Measurements from ENCODE around the gene COL6A5.

DNA sequence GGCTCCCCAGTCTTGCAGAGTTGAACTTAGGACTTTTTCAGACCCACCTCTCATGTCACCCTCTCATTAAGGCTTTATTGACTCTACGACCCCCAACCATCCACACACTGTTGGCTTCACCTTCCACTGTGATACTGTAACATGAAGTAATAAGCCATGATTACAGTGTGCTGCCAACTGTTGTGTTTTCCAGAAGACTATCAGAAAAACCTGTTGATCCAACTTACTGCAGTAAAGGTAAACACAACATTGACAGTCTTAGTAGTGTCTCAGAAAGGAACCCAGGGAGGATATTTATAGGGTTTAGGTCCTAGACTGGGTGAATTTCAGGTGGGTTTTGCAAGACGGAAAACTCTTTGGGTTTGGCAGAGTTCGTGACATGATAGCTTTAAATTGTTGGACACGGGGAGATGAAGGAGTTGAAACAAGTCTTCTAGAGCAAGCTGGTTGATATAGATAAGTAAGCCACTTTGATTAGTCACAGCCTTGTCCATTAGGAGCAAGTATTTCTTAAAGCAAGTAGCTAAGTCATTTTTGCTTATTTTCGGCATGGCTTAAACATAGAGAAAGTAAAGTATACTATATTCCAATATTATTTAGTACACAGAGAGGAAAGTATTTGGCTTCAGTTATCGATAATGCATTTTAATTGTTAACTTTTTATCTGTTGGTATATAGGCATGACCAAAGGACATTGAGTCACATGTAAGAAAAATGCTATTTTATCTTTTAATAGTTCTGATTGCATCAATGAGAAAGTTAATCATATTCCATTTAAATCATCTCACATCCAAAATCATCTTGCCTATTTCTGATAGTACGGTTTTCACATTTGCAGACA, 2.4 kb upstream of the COL6A5 start:
- TF ChIP-seq EP300 (IDR thresholded peaks at IDR 0.05; ENCODE audit: low read depth in 2 of 2, low read length in 2 of 2) (no peak), EP300 (CRISPR knock-in tag; IDR thresholded peaks at IDR 0.05; ENCODE audit: borderline replicate concordance) (no peak), ZNF549 (CRISPR knock-in tag; IDR thresholded peaks at IDR 0.05) (no peak), JARID2 (CRISPR knock-in tag; IDR thresholded peaks at IDR 0.05; ENCODE audit: insufficient replicate concordance) (no peak), SRSF9 (IDR thresholded peaks at IDR 0.05; ENCODE audit: borderline replicate concordance, insufficient read depth, low read depth, low read length, poor library complexity, severe bottlenecking) (no peak), EZH2 (conservative IDR thresholded peaks at IDR 0.05; ENCODE audit: low read depth, low read length) (no peak), RAD21 (CRISPR knock-in tag; IDR thresholded peaks at IDR 0.05) (no peak), HNF4G (IDR thresholded peaks at IDR 0.05; ENCODE audit: borderline replicate concordance, low read depth, low read length) (no peak), HNF4G (CRISPR knock-in tag; IDR thresholded peaks at IDR 0.05; ENCODE audit: borderline replicate concordance, low read depth) (no peak), KDM4B (CRISPR knock-in tag; IDR thresholded peaks at IDR 0.05) (no peak), MAFF (IDR thresholded peaks at IDR 0.05; ENCODE audit: low read depth, low read length) (no peak), YY1 (IDR thresholded peaks at IDR 0.05; ENCODE audit: insufficient read depth, insufficient replicate concordance, low read depth, low read length) (no peak)
- TF ChIP-seq, protein P1, sequence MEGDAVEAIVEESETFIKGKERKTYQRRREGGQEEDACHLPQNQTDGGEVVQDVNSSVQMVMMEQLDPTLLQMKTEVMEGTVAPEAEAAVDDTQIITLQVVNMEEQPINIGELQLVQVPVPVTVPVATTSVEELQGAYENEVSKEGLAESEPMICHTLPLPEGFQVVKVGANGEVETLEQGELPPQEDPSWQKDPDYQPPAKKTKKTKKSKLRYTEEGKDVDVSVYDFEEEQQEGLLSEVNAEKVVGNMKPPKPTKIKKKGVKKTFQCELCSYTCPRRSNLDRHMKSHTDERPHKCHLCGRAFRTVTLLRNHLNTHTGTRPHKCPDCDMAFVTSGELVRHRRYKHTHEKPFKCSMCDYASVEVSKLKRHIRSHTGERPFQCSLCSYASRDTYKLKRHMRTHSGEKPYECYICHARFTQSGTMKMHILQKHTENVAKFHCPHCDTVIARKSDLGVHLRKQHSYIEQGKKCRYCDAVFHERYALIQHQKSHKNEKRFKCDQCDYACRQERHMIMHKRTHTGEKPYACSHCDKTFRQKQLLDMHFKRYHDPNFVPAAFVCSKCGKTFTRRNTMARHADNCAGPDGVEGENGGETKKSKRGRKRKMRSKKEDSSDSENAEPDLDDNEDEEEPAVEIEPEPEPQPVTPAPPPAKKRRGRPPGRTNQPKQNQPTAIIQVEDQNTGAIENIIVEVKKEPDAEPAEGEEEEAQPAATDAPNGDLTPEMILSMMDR (CRISPR knock-in tag; IDR thresholded peaks at IDR 0.05), result no peak
- TF ChIP-seq, protein P2, sequence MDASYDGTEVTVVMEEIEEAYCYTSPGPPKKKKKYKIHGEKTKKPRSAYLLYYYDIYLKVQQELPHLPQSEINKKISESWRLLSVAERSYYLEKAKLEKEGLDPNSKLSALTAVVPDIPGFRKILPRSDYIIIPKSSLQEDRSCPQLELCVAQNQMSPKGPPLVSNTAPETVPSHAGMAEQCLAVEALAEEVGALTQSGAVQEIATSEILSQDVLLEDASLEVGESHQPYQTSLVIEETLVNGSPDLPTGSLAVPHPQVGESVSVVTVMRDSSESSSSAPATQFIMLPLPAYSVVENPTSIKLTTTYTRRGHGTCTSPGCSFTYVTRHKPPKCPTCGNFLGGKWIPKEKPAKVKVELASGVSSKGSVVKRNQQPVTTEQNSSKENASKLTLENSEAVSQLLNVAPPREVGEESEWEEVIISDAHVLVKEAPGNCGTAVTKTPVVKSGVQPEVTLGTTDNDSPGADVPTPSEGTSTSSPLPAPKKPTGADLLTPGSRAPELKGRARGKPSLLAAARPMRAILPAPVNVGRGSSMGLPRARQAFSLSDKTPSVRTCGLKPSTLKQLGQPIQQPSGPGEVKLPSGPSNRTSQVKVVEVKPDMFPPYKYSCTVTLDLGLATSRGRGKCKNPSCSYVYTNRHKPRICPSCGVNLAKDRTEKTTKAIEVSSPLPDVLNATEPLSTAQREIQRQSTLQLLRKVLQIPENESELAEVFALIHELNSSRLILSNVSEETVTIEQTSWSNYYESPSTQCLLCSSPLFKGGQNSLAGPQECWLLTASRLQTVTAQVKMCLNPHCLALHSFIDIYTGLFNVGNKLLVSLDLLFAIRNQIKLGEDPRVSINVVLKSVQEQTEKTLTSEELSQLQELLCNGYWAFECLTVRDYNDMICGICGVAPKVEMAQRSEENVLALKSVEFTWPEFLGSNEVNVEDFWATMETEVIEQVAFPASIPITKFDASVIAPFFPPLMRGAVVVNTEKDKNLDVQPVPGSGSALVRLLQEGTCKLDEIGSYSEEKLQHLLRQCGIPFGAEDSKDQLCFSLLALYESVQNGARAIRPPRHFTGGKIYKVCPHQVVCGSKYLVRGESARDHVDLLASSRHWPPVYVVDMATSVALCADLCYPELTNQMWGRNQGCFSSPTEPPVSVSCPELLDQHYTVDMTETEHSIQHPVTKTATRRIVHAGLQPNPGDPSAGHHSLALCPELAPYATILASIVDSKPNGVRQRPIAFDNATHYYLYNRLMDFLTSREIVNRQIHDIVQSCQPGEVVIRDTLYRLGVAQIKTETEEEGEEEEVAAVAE (CRISPR knock-in tag; IDR thresholded peaks at IDR 0.05; ENCODE audit: borderline replicate concordance), result no peak
- TF ChIP-seq, protein P3, sequence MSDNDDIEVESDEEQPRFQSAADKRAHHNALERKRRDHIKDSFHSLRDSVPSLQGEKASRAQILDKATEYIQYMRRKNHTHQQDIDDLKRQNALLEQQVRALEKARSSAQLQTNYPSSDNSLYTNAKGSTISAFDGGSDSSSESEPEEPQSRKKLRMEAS (IDR thresholded peaks at IDR 0.05), result no peak
